Measurements from ENCODE around the gene THADA. TPM values are rescaled to one million over a fixed set of nuclear protein-coding genes. Genes with fewer than 3 reads are reported as not detected.

The THADA gene
- total RNA-seq, 1 experiment from 2014 or later: 20.1 TPM

DNA sequence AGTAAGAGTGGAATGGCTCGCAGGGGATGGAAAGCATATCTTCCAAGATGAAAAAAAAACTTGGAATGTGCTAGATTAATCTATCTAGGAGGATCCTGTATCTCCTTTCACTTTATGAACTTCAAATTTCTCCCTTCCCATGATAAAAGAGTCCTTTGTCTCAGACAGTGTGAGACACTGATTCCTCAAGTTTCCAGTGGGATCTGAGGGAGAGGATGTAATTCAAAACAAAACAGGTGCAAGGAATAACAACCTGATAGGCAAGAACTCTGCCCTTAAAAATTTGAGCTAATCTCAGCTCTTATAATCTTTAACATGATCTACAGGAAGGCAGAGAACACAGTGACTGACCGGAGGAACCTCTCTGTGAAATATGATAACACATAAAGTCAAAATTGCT, 207.5 kb downstream of the THADA start:
- H3K79me2 ChIP-seq (ENCODE audit: insufficient read depth, low read length): no peaks in the 10 kb centered on the region
- no peak overlapping the region for H4K91ac ChIP-seq (ENCODE audit: insufficient read length, low read depth, low read length)
- H3K9me3 ChIP-seq (ENCODE audit: control insufficient read depth, low read depth, low read length): no peaks in the 10 kb centered on the region
- no peak overlapping the region for H2BK12ac ChIP-seq (ENCODE audit: insufficient read length, low read depth, low read length)
- no peak overlapping the region for H2AFZ ChIP-seq (ENCODE audit: low read length)
- H2BK20ac ChIP-seq (ENCODE audit: low read depth, low read length, poor library complexity, severe bottlenecking): no peak overlapping the region
- Mint-ChIP-seq H3K9me3 (no peaks in the 10 kb centered on the region), H3K27me3 (ENCODE audit: low read depth) (no peaks in the 10 kb centered on the region), H3K27ac (no peak overlapping the region), H3K4me3 (no peak overlapping the region), H3K36me3 (ENCODE audit: insufficient read depth in 1 of 3, low read depth in 3 of 3) (no peaks in the 10 kb centered on the region), H3K4me1 (no peaks in the 10 kb centered on the region)
- H4K8ac ChIP-seq (replicated peaks; ENCODE audit: insufficient read length, low read depth, low read length): no peak overlapping the region
- H3K4me1 ChIP-seq (ENCODE audit: insufficient read depth, low read length): no peaks in the 10 kb centered on the region
- H3K4me2 ChIP-seq (ENCODE audit: insufficient read depth, insufficient read length, low read length): no peak overlapping the region
- H3K23ac ChIP-seq (ENCODE audit: insufficient read length, low read depth, low read length): no peak overlapping the region
- no peak overlapping the region for H3K56ac ChIP-seq (ENCODE audit: insufficient read length, low read depth, low read length)
- H4K5ac ChIP-seq (ENCODE audit: insufficient read length, low read depth, low read length): no peak overlapping the region
- WGBS (ENCODE audit: extremely low coverage, insufficient read length, low lambda C conversion rate): no CpG with 5 or more reads among the region's 2 CpGs
- no peak overlapping the region for H3K18ac ChIP-seq (ENCODE audit: insufficient read length, low read depth, low read length)
- TF ChIP-seq, protein P1, sequence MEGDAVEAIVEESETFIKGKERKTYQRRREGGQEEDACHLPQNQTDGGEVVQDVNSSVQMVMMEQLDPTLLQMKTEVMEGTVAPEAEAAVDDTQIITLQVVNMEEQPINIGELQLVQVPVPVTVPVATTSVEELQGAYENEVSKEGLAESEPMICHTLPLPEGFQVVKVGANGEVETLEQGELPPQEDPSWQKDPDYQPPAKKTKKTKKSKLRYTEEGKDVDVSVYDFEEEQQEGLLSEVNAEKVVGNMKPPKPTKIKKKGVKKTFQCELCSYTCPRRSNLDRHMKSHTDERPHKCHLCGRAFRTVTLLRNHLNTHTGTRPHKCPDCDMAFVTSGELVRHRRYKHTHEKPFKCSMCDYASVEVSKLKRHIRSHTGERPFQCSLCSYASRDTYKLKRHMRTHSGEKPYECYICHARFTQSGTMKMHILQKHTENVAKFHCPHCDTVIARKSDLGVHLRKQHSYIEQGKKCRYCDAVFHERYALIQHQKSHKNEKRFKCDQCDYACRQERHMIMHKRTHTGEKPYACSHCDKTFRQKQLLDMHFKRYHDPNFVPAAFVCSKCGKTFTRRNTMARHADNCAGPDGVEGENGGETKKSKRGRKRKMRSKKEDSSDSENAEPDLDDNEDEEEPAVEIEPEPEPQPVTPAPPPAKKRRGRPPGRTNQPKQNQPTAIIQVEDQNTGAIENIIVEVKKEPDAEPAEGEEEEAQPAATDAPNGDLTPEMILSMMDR (conservative IDR thresholded peaks at IDR 0.05): no peak
- H2BK120ac ChIP-seq (ENCODE audit: low read depth, low read length, poor library complexity, severe bottlenecking): no peak overlapping the region
- H3K79me1 ChIP-seq (ENCODE audit: insufficient read depth, low read depth, low read length, poor library complexity, severe bottlenecking): no peaks in the 10 kb centered on the region
- H3T11ph ChIP-seq (ENCODE audit: low read length): no peak overlapping the region
- H3K27ac ChIP-seq (ENCODE audit: insufficient read length, low read depth, low read length): no peak overlapping the region
- no peaks in the 10 kb centered on the region for H3K27me3 ChIP-seq (ENCODE audit: insufficient read depth, low read length)
- H3K9ac ChIP-seq (ENCODE audit: extremely low read depth, insufficient read length, low read length): no peak overlapping the region
- H3K4ac ChIP-seq (ENCODE audit: low read depth, low read length): no peak overlapping the region
- no peak overlapping the region for H3K14ac ChIP-seq (ENCODE audit: insufficient read depth, low read length)
- H2BK15ac ChIP-seq (ENCODE audit: low read depth, low read length): no peak overlapping the region
- H2AK5ac ChIP-seq (ENCODE audit: insufficient read length, low read length): no peak overlapping the region
- no peak for DNase-seq
- no peaks in the 10 kb centered on the region for H3K23me2 ChIP-seq (ENCODE audit: insufficient read length, low read depth, low read length, poor library complexity, severe bottlenecking)
- no peak overlapping the region for H2BK5ac ChIP-seq (ENCODE audit: insufficient read length, low read length)
- H4K20me1 ChIP-seq (ENCODE audit: control insufficient read depth, insufficient read depth, insufficient read length): no peaks in the 10 kb centered on the region

Measured in H9 (cell line).